Measurements from ENCODE around the gene TMEM9B. TPM values are rescaled to one million over a fixed set of nuclear protein-coding genes. Genes with fewer than 3 reads are reported as not detected.
A peak's percentile ranks its signal among the peaks of the same experiment; 100 is the strongest.

Gene TMEM9B
- total RNA-seq, 4 donors from 2014 or later = 20.5 to 93.9 (median 58.5) TPM

DNA sequence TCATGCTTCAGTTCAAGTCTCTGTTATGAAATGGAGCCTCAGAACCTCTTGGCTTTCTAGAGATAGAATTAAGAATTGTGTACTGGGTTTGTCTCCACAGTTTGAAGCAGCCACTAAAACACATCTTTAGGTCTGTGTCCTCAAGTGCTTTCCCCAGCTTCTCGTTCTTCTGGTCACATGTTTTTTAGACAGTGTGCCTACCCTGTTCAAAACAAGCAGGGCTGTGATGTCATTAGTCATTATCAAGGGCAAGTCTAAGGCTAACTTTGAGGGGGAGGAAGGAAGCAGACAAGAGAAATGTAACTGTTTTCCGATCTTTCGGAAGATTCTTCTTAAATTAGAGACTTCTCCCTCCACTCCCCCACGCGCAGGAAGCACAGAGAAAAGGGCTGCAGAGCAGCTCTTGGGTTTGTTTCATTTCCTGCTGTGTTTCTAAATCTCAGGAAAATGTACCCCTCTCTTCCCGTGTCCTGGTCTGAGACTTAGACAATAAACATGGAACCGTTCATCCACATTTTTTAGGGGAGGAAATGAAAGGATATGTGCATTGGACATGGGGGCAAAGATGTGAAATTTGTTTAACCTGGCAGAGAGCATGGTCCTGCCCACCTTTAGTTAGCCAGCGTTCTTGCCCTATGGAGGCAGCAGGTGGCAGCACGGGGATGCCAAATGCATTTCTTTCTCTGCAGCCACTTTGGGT is 50.1 kb downstream of the TMEM9B start:
- in situ Hi-C loops (cut with MboI; ENCODE audit: low pct_ligation_motif_present in 1 of 4, low pct_unique_long_range_greater_than_20kb in 1 of 4, low sequenced_read_pairs in 3 of 4) (no loop called here), intact Hi-C loops (cut with DNase I; ENCODE audit: low total_unique reads) (loop anchor here (5.0 kb wide), 1 partner anchor 48 kb away; the partner anchor contains the start of gene TMEM9B)
- H3K4me1 ChIP-seq = peaks cover 10 to 38% (median 29%) of the 10 kb centered on the region in 4 donors
- 23 to 37% methylated on average over 5 to 9 of the region's 9 CpGs for WGBS, 2 donors (ENCODE audit: low coverage in 1 of 2)
- H3K36me3 ChIP-seq = peaks cover 0 to 2% (median 0%) of the 10 kb centered on the region in 4 donors
- H3K4me3 ChIP-seq = no peak overlapping the region
- no peaks in the 10 kb centered on the region for H3K9me3 ChIP-seq
- H3K27ac ChIP-seq = peak overlapping the region; percentile 56 to 81 (median 68)
- DNase-seq = peak; percentile 22
- H3K27me3 ChIP-seq = no peaks in the 10 kb centered on the region
- TF ChIP-seq, protein P1, sequence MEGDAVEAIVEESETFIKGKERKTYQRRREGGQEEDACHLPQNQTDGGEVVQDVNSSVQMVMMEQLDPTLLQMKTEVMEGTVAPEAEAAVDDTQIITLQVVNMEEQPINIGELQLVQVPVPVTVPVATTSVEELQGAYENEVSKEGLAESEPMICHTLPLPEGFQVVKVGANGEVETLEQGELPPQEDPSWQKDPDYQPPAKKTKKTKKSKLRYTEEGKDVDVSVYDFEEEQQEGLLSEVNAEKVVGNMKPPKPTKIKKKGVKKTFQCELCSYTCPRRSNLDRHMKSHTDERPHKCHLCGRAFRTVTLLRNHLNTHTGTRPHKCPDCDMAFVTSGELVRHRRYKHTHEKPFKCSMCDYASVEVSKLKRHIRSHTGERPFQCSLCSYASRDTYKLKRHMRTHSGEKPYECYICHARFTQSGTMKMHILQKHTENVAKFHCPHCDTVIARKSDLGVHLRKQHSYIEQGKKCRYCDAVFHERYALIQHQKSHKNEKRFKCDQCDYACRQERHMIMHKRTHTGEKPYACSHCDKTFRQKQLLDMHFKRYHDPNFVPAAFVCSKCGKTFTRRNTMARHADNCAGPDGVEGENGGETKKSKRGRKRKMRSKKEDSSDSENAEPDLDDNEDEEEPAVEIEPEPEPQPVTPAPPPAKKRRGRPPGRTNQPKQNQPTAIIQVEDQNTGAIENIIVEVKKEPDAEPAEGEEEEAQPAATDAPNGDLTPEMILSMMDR (IDR thresholded peaks at IDR 0.05) = peak; percentile 37 to 46 (median 40)
- TF ChIP-seq POLR2A (IDR thresholded peaks at IDR 0.05) = no peak

DNA sequence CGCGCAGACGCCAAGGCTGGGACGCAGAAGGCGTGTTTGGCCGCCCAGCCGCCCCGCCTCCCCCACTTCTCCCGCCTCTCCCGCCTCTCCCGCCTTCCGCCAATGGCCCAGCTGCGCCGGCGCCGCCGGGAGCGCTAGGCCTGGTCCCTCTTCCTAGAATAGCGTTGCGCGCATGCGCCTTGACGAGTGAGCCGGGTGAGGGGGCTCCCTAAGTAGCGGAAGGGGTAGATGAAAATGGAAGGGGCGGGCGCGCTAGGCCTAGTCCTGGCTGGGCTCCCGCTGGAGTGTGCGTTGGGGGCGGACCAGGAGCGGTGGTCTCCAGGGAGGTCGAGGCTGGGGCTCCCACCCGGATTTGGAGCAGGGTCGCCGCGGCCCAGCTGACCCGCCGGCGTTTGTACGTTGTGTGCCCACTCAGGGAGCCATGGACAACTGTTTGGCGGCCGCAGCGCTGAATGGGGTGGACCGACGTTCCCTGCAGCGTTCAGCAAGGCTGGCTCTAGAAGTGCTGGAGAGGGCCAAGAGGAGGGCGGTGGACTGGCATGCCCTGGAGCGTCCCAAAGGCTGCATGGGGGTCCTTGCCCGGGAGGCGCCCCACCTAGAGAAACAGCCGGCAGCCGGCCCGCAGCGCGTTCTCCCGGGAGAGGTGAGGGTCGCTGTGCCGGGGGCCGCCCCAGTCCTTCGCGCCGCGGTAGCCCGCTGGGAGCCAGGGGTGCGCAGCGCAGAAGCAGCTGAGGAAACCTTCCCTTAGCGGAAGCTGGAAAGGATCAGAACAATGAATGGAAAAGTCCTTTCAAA is 53.0 kb downstream of the TMEM9B start, which contains the start of gene AKIP1:
TSS of gene AKIP1 (plus strand) at position 161 of the 795 bp plus-strand sequence. CDS start at position 422, 261 bp downstream.
- H3K4me1 ChIP-seq = peaks cover 10 to 31% (median 22%) of the 10 kb centered on the region in 4 donors
- intact Hi-C loops (cut with DNase I; ENCODE audit: low total_unique reads) (loop anchor here (5.0 kb wide), 1 partner anchor 51 kb away; the partner anchor contains the start of gene TMEM9B), in situ Hi-C loops (cut with MboI; ENCODE audit: low pct_ligation_motif_present in 1 of 4, low pct_unique_long_range_greater_than_20kb in 1 of 4, low sequenced_read_pairs in 3 of 4) (no loop called here)
- no peaks in the 10 kb centered on the region for H3K36me3 ChIP-seq
- no peaks in the 10 kb centered on the region for H3K27me3 ChIP-seq
- TF ChIP-seq, protein P1 (IDR thresholded peaks at IDR 0.05) = no peak
- TF ChIP-seq EP300 (IDR thresholded peaks at IDR 0.05; ENCODE audit: low read depth) (no peak), POLR2A (IDR thresholded peaks at IDR 0.05) (peak; percentile 40), POLR2AphosphoS5 (IDR thresholded peaks at IDR 0.05) (peak; percentile 61 to 87 (median 70))
- peak within 1 kb of the TSS; percentile 85 to 99 (median 94) for H3K27ac ChIP-seq
- H3K4me3 ChIP-seq = peak within 1 kb of the TSS; percentile 65 to 100 (median 72)
- WGBS, 2 donors (ENCODE audit: low coverage in 1 of 2) = 0% methylated on average over 33 of the region's 68 CpGs; no CpG with 5 or more reads in 1 of the 2 donors
- H3K9me3 ChIP-seq = no peaks in the 10 kb centered on the region
- DNase-seq = peak; percentile 95

DNA sequence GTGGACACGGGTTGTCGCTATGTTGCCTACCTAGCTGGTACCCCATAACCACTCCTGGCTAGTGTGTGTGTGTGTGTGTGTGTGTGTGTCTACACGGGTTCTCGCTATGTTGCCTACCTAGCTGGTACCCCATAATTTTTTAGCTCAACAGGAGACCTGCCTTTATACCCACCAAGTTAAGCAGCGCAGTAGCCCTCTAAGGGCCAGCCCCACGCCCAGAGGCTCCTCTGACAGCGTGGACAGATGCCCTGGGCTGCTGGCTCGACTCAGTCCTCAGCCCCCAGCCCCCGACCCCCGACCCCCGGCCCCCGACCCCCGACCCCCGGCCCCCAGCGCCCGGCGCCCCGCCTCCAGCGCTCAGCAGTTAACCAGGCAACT is 53.6 kb downstream of the TMEM9B start:
- TF ChIP-seq, protein P1 (IDR thresholded peaks at IDR 0.05) = no peak
- TF ChIP-seq EP300 (IDR thresholded peaks at IDR 0.05; ENCODE audit: low read depth) = no peak
- TF ChIP-seq POLR2A (IDR thresholded peaks at IDR 0.05) = no peak
- no peak for TF ChIP-seq POLR2AphosphoS5 (IDR thresholded peaks at IDR 0.05)

DNA sequence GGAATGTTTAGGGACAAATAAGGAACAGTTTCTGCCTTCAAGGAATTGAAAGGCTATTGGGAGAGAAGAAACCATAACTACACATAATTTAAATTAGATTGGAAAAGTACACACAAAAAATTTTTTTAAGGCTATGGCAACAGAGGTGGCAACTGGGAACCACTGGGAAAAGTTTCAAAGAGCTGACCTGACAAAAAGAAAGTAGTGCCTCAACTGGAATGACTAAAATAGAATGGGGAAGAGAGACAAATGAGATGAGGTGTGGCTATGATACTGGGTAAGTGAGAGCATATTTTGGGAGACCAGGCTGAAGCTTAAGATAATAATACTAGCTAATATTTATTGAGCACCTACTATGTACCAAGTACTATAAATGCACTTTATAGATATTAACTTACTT is 56.1 kb downstream of the TMEM9B start:
- DNase-seq = no peak
- TF ChIP-seq POLR2A (IDR thresholded peaks at IDR 0.05) (no peak), POLR2AphosphoS5 (IDR thresholded peaks at IDR 0.05) (no peak)
- TF ChIP-seq, protein P1 (IDR thresholded peaks at IDR 0.05) = no peak
- intact Hi-C loops (cut with DNase I; ENCODE audit: low total_unique reads) (no loop called here), in situ Hi-C loops (cut with MboI; ENCODE audit: low pct_ligation_motif_present in 1 of 4, low pct_unique_long_range_greater_than_20kb in 1 of 4, low sequenced_read_pairs in 3 of 4) (no loop called here)
- no peak overlapping the region for H3K27ac ChIP-seq
- no peaks in the 10 kb centered on the region for H3K27me3 ChIP-seq
- no peaks in the 10 kb centered on the region for H3K36me3 ChIP-seq
- peaks cover 4 to 17% (median 9%) of the 10 kb centered on the region in 4 donors for H3K4me1 ChIP-seq
- H3K4me3 ChIP-seq = no peak overlapping the region
- H3K9me3 ChIP-seq = no peaks in the 10 kb centered on the region

More for the DNA sequence above, 53.6 kb downstream of the TMEM9B start:
- in situ Hi-C loops (cut with MboI; ENCODE audit: low pct_ligation_motif_present in 1 of 4, low pct_unique_long_range_greater_than_20kb in 1 of 4, low sequenced_read_pairs in 3 of 4) (no loop called here), intact Hi-C loops (cut with DNase I; ENCODE audit: low total_unique reads) (loop anchor here (5.0 kb wide), 1 partner anchor 52 kb away; the partner anchor contains the start of gene TMEM9B)
- no peak for DNase-seq
- no peaks in the 10 kb centered on the region for H3K9me3 ChIP-seq
- H3K4me3 ChIP-seq = peak overlapping the region; percentile 52 to 77 (median 66)
- WGBS, 2 donors (ENCODE audit: low coverage in 1 of 2) = 2% methylated on average over 17 of the region's 19 CpGs; no CpG with 5 or more reads in 1 of the 2 donors
- peaks cover 10 to 31% (median 22%) of the 10 kb centered on the region in 4 donors for H3K4me1 ChIP-seq
- no peaks in the 10 kb centered on the region for H3K27me3 ChIP-seq
- no peaks in the 10 kb centered on the region for H3K36me3 ChIP-seq
- H3K27ac ChIP-seq = peak overlapping the region; percentile 85 to 99 (median 94)
